HL-60 (cell line): Measurements from ENCODE around the gene SIGLEC7.

Source experiments
- DNase-seq, 2 experiments: peaks; one replicate each; pipeline ENCODE4 v3.0.0-alpha.2; 2010 to 2020; ENCODE audit warnings: low read depth in 1 of 2, low spot score in 1 of 2
- H3K27ac ChIP-seq: fragments of 250-450 bp; sonication (Bioruptor Pico); replicated peaks from 2 replicates; pipeline ENCODE4 v1.5.1; 2020; ENCODE audit warnings: mild to moderate bottlenecking, moderate library complexity
- H3K27me3 ChIP-seq: fragments of 250-450 bp; sonication (Bioruptor Pico); 2 replicates; pipeline ENCODE4 v1.5.1; 2021; ENCODE audit warnings: mild to moderate bottlenecking, moderate library complexity; ENCODE audit not compliant: insufficient read depth, poor library complexity, severe bottlenecking
- H3K4me3 ChIP-seq: replicated peaks from 2 replicates; pipeline ENCODE4 v1.5.1; 2011; ENCODE audit warnings: mild to moderate bottlenecking, control low read depth, low read length; ENCODE audit not compliant: insufficient read depth
- CTCF ChIP-seq: IDR thresholded peaks from one replicate; pipeline ENCODE4 v1.5.1; 2011; ENCODE audit warnings: low read length, control low read depth, inconsistent platforms; ENCODE audit not compliant: insufficient read depth
- GABPA ChIP-seq: IDR thresholded peaks from 2 replicates; pipeline ENCODE4 v1.6.1; 2012; ENCODE audit warnings: low read depth
- POLR2AphosphoS5 ChIP-seq: IDR thresholded peaks from 2 replicates; pipeline ENCODE4 v1.6.1; 2012; ENCODE audit warnings: low read depth
- REST ChIP-seq: IDR thresholded peaks from 2 replicates; pipeline ENCODE4 v1.6.1; 2012; ENCODE audit warnings: low read depth; ENCODE audit not compliant: insufficient replicate concordance
- SPI1 ChIP-seq: IDR thresholded peaks from 2 replicates; pipeline ENCODE4 v1.6.1; 2012; ENCODE audit warnings: low read depth, mild to moderate bottlenecking, borderline replicate concordance

The SIGLEC7 gene

GRCh38 chr19:51135004-51135403 lies 7.1 kb upstream of the SIGLEC7 start:
- H3K27me3 ChIP-seq: no peaks in the 10 kb centered on the region
- H3K4me3 ChIP-seq: no peak overlapping the region
- H3K27ac ChIP-seq: no peak overlapping the region
- DNase-seq: no peak
- TF ChIP-seq GABPA (no peak), REST (no peak), CTCF (no peak), SPI1 (no peak), POLR2AphosphoS5 (no peak)

- H3K27ac ChIP-seq: peak overlapping the region; percentile 87
- TF ChIP-seq REST: no peak
- TF ChIP-seq GABPA: no peak
- no peak for TF ChIP-seq CTCF
- TF ChIP-seq POLR2AphosphoS5: no peak
- H3K27me3 ChIP-seq: no peaks in the 10 kb centered on the region
- no peak for DNase-seq
- H3K4me3 ChIP-seq: no peak overlapping the region
Measured at GRCh38 chr19:51135986-51136762, 5.9 kb upstream of the SIGLEC7 start.

GRCh38 chr19:51136851-51137551 lies 5.1 kb upstream of the SIGLEC7 start:
- DNase-seq: peak; percentile 88
- TF ChIP-seq SPI1: peak; percentile 97
- peak; percentile 14 for TF ChIP-seq REST
- peak; percentile 52 for TF ChIP-seq POLR2AphosphoS5
- no peak for TF ChIP-seq CTCF
- TF ChIP-seq GABPA: no peak; the same call in 1 of the 2 replicates
- Histone ChIP-seq H3K4me3 (no peak overlapping the region), H3K27ac (peak overlapping the region; percentile 87), H3K27me3 (no peaks in the 10 kb centered on the region)
